ENCODE results near the gene DTX2. TPM values are rescaled to one million over a fixed set of nuclear protein-coding genes. Genes with fewer than 3 reads are reported as not detected.
"Not testable (repeated sequence)": the region's sequence is repeated elsewhere in the genome, so short reads cannot be mapped to it uniquely, and the experiment has no call there.

DTX2 gene
- total RNA-seq = 10 to 100 TPM; 52.3 to 91.6 (median 83.7) TPM
- long read RNA-seq, donor 1, partial matches to known transcripts = 12 of 33 reads
- long read RNA-seq, donor 1, other reads (novel, unspliced or antisense) = 15 of 33 reads
- long read RNA-seq, donor 2, transcript DTX2-206 (11 exons, 2,623 nt) = major isoform, 5 of 28 reads
- long read RNA-seq, donor 2, partial matches to known transcripts = 7 of 28 reads
- long read RNA-seq, donor 2, other reads (novel, unspliced or antisense) = 10 of 28 reads

GRCh38 chr7:76461464-76462101 is at the start of gene DTX2:
Gene DTX2 (plus strand): TSS chr7:76461709. CDS start chr7:76480510, 18,801 bp downstream.
- H3K4me3 ChIP-seq; H3K9me3 ChIP-seq; intact Hi-C loops (cut with DNase I, micrococcal nuclease); H3K4me1 ChIP-seq (ENCODE audit: low read depth); H3K36me3 ChIP-seq (ENCODE audit: low read depth): not testable (repeated sequence)
- peak; percentile 87 for ATAC-seq
- DNase-seq = peak in 2 of 3 donors; percentile 67 to 73

- Histone ChIP-seq H3K4me1 (ENCODE audit: low read depth) (no peaks in the 10 kb centered on the region), H3K9me3 (no peaks in the 10 kb centered on the region), H3K4me3 (no peak overlapping the region), H3K36me3 (ENCODE audit: low read depth) (no peaks in the 10 kb centered on the region)
- TF ChIP-seq CTCF (IDR thresholded peaks at IDR 0.05) = no peak
- intact Hi-C loops (cut with DNase I, micrococcal nuclease) = no loop called here
- no peak for ATAC-seq
- no peak for DNase-seq
Observed at GRCh38 chr7:76412249-76412648, 49.3 kb upstream of the DTX2 start.

- H3K4me3 ChIP-seq; ATAC-seq; intact Hi-C loops (cut with DNase I, micrococcal nuclease); DNase-seq; H3K36me3 ChIP-seq (ENCODE audit: low read depth); H3K9me3 ChIP-seq; H3K4me1 ChIP-seq (ENCODE audit: low read depth): not testable (repeated sequence)
Observed at GRCh38 chr7:76417654-76418310, 43.7 kb upstream of the DTX2 start.

GRCh38 chr7:76421097-76421496 is 40.4 kb upstream of the DTX2 start:
- H3K9me3 ChIP-seq; H3K36me3 ChIP-seq (ENCODE audit: low read depth); intact Hi-C loops (cut with DNase I, micrococcal nuclease); ATAC-seq; H3K4me3 ChIP-seq; DNase-seq; H3K4me1 ChIP-seq (ENCODE audit: low read depth): not testable (repeated sequence)

GRCh38 chr7:76423666-76424412 is 37.7 kb upstream of the DTX2 start:
- no peak for ATAC-seq
- Histone ChIP-seq H3K36me3 (ENCODE audit: low read depth) (no peaks in the 10 kb centered on the region), H3K4me3 (no peak overlapping the region), H3K9me3 (no peaks in the 10 kb centered on the region), H3K4me1 (ENCODE audit: low read depth) (no peaks in the 10 kb centered on the region)
- intact Hi-C loops (cut with DNase I, micrococcal nuclease) = no loop called here
- no peak for TF ChIP-seq CTCF (IDR thresholded peaks at IDR 0.05)
- DNase-seq = no peak

- Histone ChIP-seq H3K9me3 (no peaks in the 10 kb centered on the region), H3K4me3 (no peak within 1 kb of the TSS), H3K4me1 (ENCODE audit: low read depth) (no peaks in the 10 kb centered on the region), H3K36me3 (ENCODE audit: low read depth) (no peaks in the 10 kb centered on the region)
- intact Hi-C loops (cut with DNase I, micrococcal nuclease) = no loop called here
- TF ChIP-seq CTCF (IDR thresholded peaks at IDR 0.05) = no peak
- DNase-seq (no peak), ATAC-seq (peak; percentile 9)
Observed at GRCh38 chr7:76424413-76425111, 36.9 kb upstream of the DTX2 start, which contains the start of gene ZP3. Gene ZP3 (plus strand): TSS chr7:76424950. CDS start chr7:76424965, 15 bp downstream.
